Suprapubic skin (tissue), 4 donors: Measurements from ENCODE around the gene IFITM1. TPM values are rescaled to one million over a fixed set of nuclear protein-coding genes. Genes with fewer than 3 reads are reported as not detected.
A peak's percentile ranks its signal among the peaks of the same experiment; 100 is the strongest.
"Not testable (repeated sequence)": the region's sequence is repeated elsewhere in the genome, so short reads cannot be mapped to it uniquely, and the experiment has no call there.

Experiments
- DNase-seq, 2 donors: peaks; one replicate each; pipeline ENCODE4 v3.0.0-alpha.2; 2019; ENCODE audit warnings: low spot score in 2 of 2
- H3K27ac ChIP-seq: fragments of 200-600 bp; sonication (generic); one replicate; pipeline ENCODE4 v1.5.1; 2019
- H3K27me3 ChIP-seq: fragments of 200-600 bp; sonication (generic); one replicate; pipeline ENCODE4 v1.5.1; 2019
- H3K36me3 ChIP-seq: fragments of 200-600 bp; sonication (generic); one replicate; pipeline ENCODE4 v1.5.1; 2019
- H3K4me1 ChIP-seq: fragments of 200-600 bp; sonication (generic); one replicate; pipeline ENCODE4 v1.5.1; 2019
- H3K4me3 ChIP-seq: fragments of 200-600 bp; sonication (generic); one replicate; pipeline ENCODE4 v1.5.1; 2019; ENCODE audit warnings: mild to moderate bottlenecking
- H3K9me3 ChIP-seq: fragments of 200-600 bp; sonication (generic); one replicate; pipeline ENCODE4 v1.5.1; 2019
- EP300 ChIP-seq: sonication (generic); formaldehyde crosslinking; IDR thresholded peaks from one replicate; pipeline ENCODE4 v1.6.1; 2017; ENCODE audit warnings: antibody characterized with exemption
- POLR2A ChIP-seq, 2 donors: fragments of 450-650 bp; IDR thresholded peaks; one replicate each; pipeline ENCODE4 v1.6.1; 2017; ENCODE audit warnings: antibody characterized with exemption in 2 of 2, mild to moderate bottlenecking in 2 of 2, moderate library complexity in 2 of 2
- POLR2AphosphoS5 ChIP-seq, 3 donors: sonication (generic); formaldehyde crosslinking; IDR thresholded peaks; one replicate each; pipeline ENCODE4 v1.6.1; 2017; ENCODE audit warnings: antibody characterized with exemption in 3 of 3
- WGBS: methylation state at CpG from one replicate; pipeline ENCODE4 v1.1.5; 2018; 5-methylcytosine and 5-hydroxymethylcytosine counted together
- total RNA-seq, 4 donors: library from RNA; depleted of rRNA; stranded (reverse); fragments of >200 nt; gene quantifications; one replicate each; pipeline ENCODE4 v1.1.0, GENCODE V29; 2016
- TF ChIP-seq, protein P1 (sequence below), 2 donors: fragments of 200-600 bp in 1 of 2; fragments of 450-650 bp in 1 of 2; sonication (generic) in 1 of 2; IDR thresholded peaks; one replicate each; pipeline ENCODE4 v1.5.1; 2016 to 2019; ENCODE audit warnings: antibody characterized with exemption in 2 of 2, mild to moderate bottlenecking in 1 of 2, moderate library complexity in 1 of 2

The IFITM1 gene
- total RNA-seq, 4 donors from 2014 or later = 50.7 to 128 (median 67.6) TPM

- 94% methylated on average over 11 of the region's 11 CpGs for WGBS
- Histone ChIP-seq H3K27me3 (no peaks in the 10 kb centered on the region), H3K4me3 (no peak overlapping the region), H3K27ac (no peak overlapping the region), H3K36me3 (no peaks in the 10 kb centered on the region), H3K4me1 (peaks cover 8% of the 10 kb centered on the region), H3K9me3 (no peaks in the 10 kb centered on the region)
- TF ChIP-seq POLR2A (IDR thresholded peaks at IDR 0.05) (no peak), EP300 (no peak), POLR2AphosphoS5 (IDR thresholded peaks at IDR 0.05) (no peak)
- TF ChIP-seq, protein P1, sequence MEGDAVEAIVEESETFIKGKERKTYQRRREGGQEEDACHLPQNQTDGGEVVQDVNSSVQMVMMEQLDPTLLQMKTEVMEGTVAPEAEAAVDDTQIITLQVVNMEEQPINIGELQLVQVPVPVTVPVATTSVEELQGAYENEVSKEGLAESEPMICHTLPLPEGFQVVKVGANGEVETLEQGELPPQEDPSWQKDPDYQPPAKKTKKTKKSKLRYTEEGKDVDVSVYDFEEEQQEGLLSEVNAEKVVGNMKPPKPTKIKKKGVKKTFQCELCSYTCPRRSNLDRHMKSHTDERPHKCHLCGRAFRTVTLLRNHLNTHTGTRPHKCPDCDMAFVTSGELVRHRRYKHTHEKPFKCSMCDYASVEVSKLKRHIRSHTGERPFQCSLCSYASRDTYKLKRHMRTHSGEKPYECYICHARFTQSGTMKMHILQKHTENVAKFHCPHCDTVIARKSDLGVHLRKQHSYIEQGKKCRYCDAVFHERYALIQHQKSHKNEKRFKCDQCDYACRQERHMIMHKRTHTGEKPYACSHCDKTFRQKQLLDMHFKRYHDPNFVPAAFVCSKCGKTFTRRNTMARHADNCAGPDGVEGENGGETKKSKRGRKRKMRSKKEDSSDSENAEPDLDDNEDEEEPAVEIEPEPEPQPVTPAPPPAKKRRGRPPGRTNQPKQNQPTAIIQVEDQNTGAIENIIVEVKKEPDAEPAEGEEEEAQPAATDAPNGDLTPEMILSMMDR (IDR thresholded peaks at IDR 0.05) = no peak
- DNase-seq = no peak
Measured at GRCh38 chr11:344836-345578, 31.2 kb downstream of the IFITM1 start.

GRCh38 chr11:346529-346928 is 32.7 kb downstream of the IFITM1 start:
- WGBS = 81% methylated on average over 3 of the region's 3 CpGs
- no peak overlapping the region for H3K4me3 ChIP-seq
- peaks cover 22% of the 10 kb centered on the region for H3K4me1 ChIP-seq
- H3K27me3 ChIP-seq = no peaks in the 10 kb centered on the region
- TF ChIP-seq, protein P1 (IDR thresholded peaks at IDR 0.05) = no peak
- no peak for TF ChIP-seq EP300
- TF ChIP-seq POLR2AphosphoS5 (IDR thresholded peaks at IDR 0.05) = no peak
- TF ChIP-seq POLR2A (IDR thresholded peaks at IDR 0.05) = no peak
- no peak overlapping the region for H3K27ac ChIP-seq
- DNase-seq = no peak
- H3K36me3 ChIP-seq = no peaks in the 10 kb centered on the region
- H3K9me3 ChIP-seq = no peaks in the 10 kb centered on the region

DNA sequence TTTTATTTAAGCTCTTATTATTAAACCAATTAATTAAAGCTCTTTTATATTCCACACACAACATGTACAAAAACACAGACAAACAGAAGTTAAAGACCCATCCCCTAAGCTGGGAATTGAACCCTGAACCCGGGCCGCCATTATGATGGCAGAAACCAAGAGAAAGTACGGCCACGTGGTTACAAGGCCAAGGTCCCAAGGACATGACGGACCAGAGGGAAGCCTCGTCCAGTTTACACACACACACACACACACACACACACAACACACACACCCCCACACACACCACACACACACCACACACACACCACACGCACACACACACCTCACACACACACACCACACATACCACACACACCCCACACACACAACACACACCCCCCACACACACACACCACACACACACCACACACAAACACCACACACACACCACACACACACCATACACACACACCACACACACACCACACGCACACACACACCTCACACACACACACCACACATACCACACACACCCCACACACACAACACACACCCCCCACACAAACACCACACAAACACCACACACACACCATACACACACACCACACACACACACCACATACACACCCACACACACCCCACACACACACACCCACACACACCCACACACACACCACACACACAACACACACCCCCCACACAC is 35.6 kb downstream of the IFITM1 start:
- H3K36me3 ChIP-seq, H3K9me3 ChIP-seq, H3K27me3 ChIP-seq, H3K4me3 ChIP-seq, H3K27ac ChIP-seq: not testable (repeated sequence)
- peak in 1 of 2 donors; percentile 12 for DNase-seq
- H3K4me1 ChIP-seq = peaks cover 36% of the 10 kb centered on the region
- WGBS = 93% methylated on average over 8 of the region's 8 CpGs

DNA sequence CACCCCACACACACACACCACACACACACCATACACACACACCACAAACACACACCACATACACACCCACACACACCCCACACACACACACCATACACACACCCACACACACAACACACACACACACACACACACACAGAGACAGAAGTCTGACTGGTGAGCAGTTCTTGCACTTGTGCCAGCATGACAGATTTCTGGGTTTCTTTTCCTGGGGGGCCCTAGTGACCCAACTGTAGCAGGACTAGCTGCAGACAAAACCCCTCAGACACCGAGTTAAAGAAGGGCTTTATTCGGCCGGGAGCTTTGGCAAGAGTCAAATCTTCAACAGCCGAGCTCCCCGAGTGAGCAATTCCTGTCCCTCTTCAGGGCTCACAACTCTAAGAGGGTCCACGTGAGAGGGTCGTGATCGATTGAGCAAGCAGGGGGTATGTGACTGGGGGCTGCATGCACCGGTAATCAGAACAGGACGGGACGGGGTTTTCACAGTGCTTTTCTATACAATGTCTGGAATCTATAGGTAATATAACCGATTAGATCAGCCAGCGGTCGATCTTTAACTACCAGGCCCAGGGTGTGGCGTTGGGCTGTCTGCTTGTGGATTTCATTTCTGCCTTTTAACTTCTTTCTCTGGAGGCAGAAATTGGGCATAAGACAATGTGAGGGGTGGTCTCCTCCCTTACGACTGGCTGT is 36.3 kb downstream of the IFITM1 start:
- H3K9me3 ChIP-seq, H3K36me3 ChIP-seq, H3K27me3 ChIP-seq, H3K4me3 ChIP-seq: not testable (repeated sequence)
- 60% methylated on average over 12 of the region's 16 CpGs for WGBS
- Histone ChIP-seq H3K27ac (peak overlapping the region; percentile 5), H3K4me1 (peaks cover 38% of the 10 kb centered on the region)
- peak in 1 of 2 donors; percentile 40 for DNase-seq

DNA sequence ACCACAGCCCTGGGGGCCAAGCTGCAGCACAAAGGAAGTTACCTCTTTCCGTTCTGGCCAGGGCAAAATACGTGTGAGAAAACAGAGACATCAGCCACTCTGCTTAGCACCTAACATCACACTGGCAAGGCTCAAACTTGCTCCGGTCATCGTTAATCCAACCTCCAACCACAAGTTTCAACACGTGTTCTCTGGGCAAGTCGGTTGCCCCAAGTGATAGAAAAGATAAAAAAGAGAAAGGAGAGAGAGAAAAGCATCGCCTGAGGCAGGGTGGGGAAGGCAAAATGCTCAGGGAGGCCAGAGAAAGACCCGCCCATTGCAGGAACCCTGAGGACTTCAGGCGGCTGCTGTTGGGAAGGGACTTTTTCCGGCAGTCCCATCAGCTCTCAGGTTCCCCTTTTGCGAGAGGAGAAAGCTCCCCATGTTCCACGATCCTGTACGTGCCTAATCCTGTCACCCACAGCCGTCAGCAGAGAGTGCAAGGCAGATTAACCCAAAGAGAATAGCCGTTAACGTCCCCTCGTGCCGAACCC is 36.9 kb downstream of the IFITM1 start:
- Histone ChIP-seq H3K36me3 (no peaks in the 10 kb centered on the region), H3K4me1 (peaks cover 45% of the 10 kb centered on the region), H3K9me3 (no peaks in the 10 kb centered on the region), H3K27ac (peak overlapping the region; percentile 5), H3K4me3 (no peak overlapping the region), H3K27me3 (no peaks in the 10 kb centered on the region)
- 35% methylated on average over 13 of the region's 18 CpGs for WGBS
- DNase-seq = peak in 1 of 2 donors; percentile 69
- TF ChIP-seq POLR2AphosphoS5 (IDR thresholded peaks at IDR 0.05) (no peak), EP300 (no peak), POLR2A (IDR thresholded peaks at IDR 0.05) (no peak)
- TF ChIP-seq, protein P1 (IDR thresholded peaks at IDR 0.05) = no peak

DNA sequence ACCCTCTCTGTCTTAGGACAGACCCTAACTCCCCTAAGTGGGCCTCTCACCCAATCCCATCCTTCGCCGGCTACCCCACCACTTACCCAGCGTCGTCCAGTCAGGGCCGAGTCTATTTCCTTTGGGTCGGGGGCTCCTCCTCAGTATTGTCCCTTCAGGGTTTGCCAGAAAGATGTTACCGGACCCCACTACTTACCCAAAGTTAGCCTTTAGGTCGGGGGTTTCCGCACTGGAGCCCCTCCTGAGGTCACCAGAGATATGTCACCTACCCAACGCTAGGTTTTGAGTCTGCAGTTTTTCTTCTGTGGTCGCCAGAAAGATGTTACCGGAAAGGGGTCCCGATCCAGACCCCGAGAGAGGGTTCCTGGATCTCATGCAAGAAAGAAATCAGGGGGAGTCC is 37.6 kb downstream of the IFITM1 start:
- 97% methylated on average over 14 of the region's 14 CpGs for WGBS
- Histone ChIP-seq H3K4me1 (peaks cover 46% of the 10 kb centered on the region), H3K9me3 (no peaks in the 10 kb centered on the region), H3K27me3 (no peaks in the 10 kb centered on the region), H3K4me3 (no peak overlapping the region), H3K27ac (peak overlapping the region; percentile 5), H3K36me3 (no peaks in the 10 kb centered on the region)
- TF ChIP-seq, protein P1 (IDR thresholded peaks at IDR 0.05) = no peak
- no peak for TF ChIP-seq POLR2A (IDR thresholded peaks at IDR 0.05)
- TF ChIP-seq EP300 = no peak
- TF ChIP-seq POLR2AphosphoS5 (IDR thresholded peaks at IDR 0.05) = no peak
- DNase-seq = peak in 1 of 2 donors; percentile 72
